Measurements from ENCODE around the gene RNH1.

DNA sequence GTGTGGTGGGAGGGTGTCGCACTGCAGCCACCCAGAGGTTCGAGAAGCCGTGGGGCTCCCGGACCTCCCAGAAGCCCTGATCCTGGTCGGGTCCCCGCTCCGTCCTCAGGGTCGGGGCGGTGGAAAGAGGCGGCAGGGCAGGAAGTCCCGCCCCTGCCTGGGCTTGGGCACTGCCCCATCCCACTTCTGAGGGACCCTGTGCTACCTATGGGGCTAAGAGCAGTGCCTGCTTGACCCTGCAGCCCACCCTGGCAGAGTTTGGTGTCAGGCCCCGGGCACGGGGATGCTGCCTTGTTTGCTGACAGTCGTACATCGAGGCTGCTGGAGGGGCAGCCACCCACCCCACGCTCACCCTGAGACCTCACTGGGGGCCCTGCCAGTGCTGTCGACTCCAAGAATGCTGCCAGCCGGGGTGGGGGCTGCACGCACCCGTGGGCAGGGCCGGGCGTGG lies 19.4 kb downstream of the RNH1 start:
- TF ChIP-seq, protein P1, sequence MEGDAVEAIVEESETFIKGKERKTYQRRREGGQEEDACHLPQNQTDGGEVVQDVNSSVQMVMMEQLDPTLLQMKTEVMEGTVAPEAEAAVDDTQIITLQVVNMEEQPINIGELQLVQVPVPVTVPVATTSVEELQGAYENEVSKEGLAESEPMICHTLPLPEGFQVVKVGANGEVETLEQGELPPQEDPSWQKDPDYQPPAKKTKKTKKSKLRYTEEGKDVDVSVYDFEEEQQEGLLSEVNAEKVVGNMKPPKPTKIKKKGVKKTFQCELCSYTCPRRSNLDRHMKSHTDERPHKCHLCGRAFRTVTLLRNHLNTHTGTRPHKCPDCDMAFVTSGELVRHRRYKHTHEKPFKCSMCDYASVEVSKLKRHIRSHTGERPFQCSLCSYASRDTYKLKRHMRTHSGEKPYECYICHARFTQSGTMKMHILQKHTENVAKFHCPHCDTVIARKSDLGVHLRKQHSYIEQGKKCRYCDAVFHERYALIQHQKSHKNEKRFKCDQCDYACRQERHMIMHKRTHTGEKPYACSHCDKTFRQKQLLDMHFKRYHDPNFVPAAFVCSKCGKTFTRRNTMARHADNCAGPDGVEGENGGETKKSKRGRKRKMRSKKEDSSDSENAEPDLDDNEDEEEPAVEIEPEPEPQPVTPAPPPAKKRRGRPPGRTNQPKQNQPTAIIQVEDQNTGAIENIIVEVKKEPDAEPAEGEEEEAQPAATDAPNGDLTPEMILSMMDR (conservative IDR thresholded peaks at IDR 0.05 in 1 of 2, IDR thresholded peaks at IDR 0.05 in 1 of 2; ENCODE audit: extremely low read depth in 1 of 2, insufficient read depth in 1 of 2, low read depth in 1 of 2, low read length in 2 of 2), result no peak
- TF ChIP-seq EZH2 (IDR thresholded peaks at IDR 0.05; ENCODE audit: borderline replicate concordance, low read length), result no peak
